KMS-11 (cell line): ENCODE measurements around the gene CPEB3.

Experiments used
- H2AFZ ChIP-seq: fragments of 200-600 bp; sonication (generic); 2 replicates; pipeline ENCODE4 v1.6.1; 2016; ENCODE audit warnings: antibody characterized with exemption, mixed run types, low read depth
- H3K27ac ChIP-seq: fragments of 200-600 bp; sonication (generic); 2 replicates; pipeline ENCODE4 v1.6.1; 2016; ENCODE audit warnings: mild to moderate bottlenecking, mixed run types
- H3K27me3 ChIP-seq: fragments of 200-600 bp; sonication (generic); 2 replicates; pipeline ENCODE4 v1.6.1; 2017; ENCODE audit warnings: mild to moderate bottlenecking, low read depth, mixed run types, moderate library complexity; ENCODE audit not compliant: insufficient read depth
- H3K36me3 ChIP-seq: fragments of 200-600 bp; sonication (generic); 2 replicates; pipeline ENCODE4 v1.6.1; 2017; ENCODE audit warnings: mild to moderate bottlenecking, mixed run types; ENCODE audit not compliant: insufficient read depth
- H3K4me1 ChIP-seq: fragments of 200-600 bp; sonication (generic); 2 replicates; pipeline ENCODE4 v1.6.1; 2016; ENCODE audit warnings: mild to moderate bottlenecking, low read depth, mixed run types; ENCODE audit not compliant: poor library complexity, severe bottlenecking
- H3K4me2 ChIP-seq: fragments of 200-600 bp; sonication (generic); 2 replicates; pipeline ENCODE4 v1.7.0; 2016; ENCODE audit warnings: mild to moderate bottlenecking, mixed run types
- H3K4me3 ChIP-seq: fragments of 200-600 bp; sonication (generic); IDR thresholded peaks from 2 replicates; pipeline ENCODE4 v1.6.1; 2017; ENCODE audit warnings: low read depth, low read length, mixed read lengths; ENCODE audit not compliant: insufficient read depth
- H3K79me2 ChIP-seq: fragments of 200-600 bp; sonication (generic); 2 replicates; pipeline ENCODE4 v1.6.1; 2016; ENCODE audit warnings: low read depth, mixed run types; ENCODE audit not compliant: insufficient read depth
- H3K9ac ChIP-seq: fragments of 200-600 bp; sonication (generic); 2 replicates; pipeline ENCODE4 v1.6.1; 2016; ENCODE audit warnings: mild to moderate bottlenecking, mixed run types
- H4K20me1 ChIP-seq: fragments of 200-600 bp; sonication (generic); 2 replicates; pipeline ENCODE4 v1.6.1; 2016; ENCODE audit warnings: mild to moderate bottlenecking, mixed run types; ENCODE audit not compliant: insufficient read depth
- TF ChIP-seq, protein P1 (sequence below): fragments of 200-600 bp; sonication (generic); conservative IDR thresholded peaks from 2 replicates; pipeline ENCODE4 v1.6.1; 2017; ENCODE audit warnings: low read depth, mild to moderate bottlenecking, antibody characterized with exemption, low read length, moderate library complexity, mixed read lengths

Gene CPEB3

DNA sequence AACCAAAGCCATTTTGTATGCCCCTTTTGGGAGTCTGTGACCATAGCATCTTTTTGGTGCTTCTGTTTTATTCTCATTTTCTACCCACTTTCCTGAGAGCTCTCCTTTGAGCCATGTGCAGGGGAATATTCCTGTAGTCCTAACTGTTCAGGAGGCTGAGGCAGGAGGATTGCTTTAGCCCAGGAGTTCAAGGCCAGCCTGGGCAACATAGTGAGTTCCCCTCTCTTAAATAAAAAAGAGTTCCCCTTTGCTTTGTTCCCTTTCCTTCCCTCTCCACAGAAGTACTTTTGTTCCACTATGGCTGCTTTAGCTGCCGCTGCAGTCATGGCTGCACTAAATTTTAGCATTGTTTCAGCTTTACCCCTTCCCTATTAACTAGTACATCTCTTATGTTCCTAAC lies 281.4 kb downstream of the CPEB3 start:
- Histone ChIP-seq H3K4me2 (no peak overlapping the region), H4K20me1 (no peaks in the 10 kb centered on the region), H3K4me3 (no peak overlapping the region), H3K9ac (no peak overlapping the region), H3K4me1 (peaks cover 4% of the 10 kb centered on the region), H3K27ac (no peak overlapping the region), H2AFZ (no peak overlapping the region), H3K79me2 (no peaks in the 10 kb centered on the region), H3K36me3 (no peaks in the 10 kb centered on the region; the same call in 1 of the 2 replicates), H3K27me3 (no peaks in the 10 kb centered on the region)
- TF ChIP-seq, protein P1, sequence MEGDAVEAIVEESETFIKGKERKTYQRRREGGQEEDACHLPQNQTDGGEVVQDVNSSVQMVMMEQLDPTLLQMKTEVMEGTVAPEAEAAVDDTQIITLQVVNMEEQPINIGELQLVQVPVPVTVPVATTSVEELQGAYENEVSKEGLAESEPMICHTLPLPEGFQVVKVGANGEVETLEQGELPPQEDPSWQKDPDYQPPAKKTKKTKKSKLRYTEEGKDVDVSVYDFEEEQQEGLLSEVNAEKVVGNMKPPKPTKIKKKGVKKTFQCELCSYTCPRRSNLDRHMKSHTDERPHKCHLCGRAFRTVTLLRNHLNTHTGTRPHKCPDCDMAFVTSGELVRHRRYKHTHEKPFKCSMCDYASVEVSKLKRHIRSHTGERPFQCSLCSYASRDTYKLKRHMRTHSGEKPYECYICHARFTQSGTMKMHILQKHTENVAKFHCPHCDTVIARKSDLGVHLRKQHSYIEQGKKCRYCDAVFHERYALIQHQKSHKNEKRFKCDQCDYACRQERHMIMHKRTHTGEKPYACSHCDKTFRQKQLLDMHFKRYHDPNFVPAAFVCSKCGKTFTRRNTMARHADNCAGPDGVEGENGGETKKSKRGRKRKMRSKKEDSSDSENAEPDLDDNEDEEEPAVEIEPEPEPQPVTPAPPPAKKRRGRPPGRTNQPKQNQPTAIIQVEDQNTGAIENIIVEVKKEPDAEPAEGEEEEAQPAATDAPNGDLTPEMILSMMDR, result no peak

DNA sequence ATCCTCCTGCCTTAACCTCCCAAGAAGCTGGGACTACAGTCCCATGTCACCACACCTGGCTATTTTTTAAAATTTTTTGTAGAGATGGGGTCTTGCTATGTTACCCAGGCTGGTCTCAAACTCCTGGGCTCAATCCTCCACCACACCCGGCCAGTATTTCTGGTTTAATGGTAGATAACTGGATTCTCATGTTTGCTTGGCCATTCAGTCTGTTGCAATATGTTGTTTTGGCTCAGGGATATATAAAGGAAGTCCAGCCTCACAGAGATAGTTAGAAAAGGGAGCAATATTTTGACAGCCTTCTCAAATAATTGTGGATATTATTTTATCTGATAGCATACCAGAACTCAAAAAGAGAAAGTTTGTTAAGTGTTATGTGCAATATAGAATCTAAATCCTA lies 284.9 kb downstream of the CPEB3 start:
- H3K79me2 ChIP-seq, result no peaks in the 10 kb centered on the region
- TF ChIP-seq, protein P1, result no peak
- no peaks in the 10 kb centered on the region for H4K20me1 ChIP-seq
- H3K4me2 ChIP-seq, result no peak overlapping the region
- H3K36me3 ChIP-seq, result no peaks in the 10 kb centered on the region; the same call in 1 of the 2 replicates
- no peaks in the 10 kb centered on the region for H3K27me3 ChIP-seq
- H2AFZ ChIP-seq, result no peak overlapping the region
- no peak overlapping the region for H3K27ac ChIP-seq
- no peaks in the 10 kb centered on the region for H3K4me1 ChIP-seq
- no peak overlapping the region for H3K9ac ChIP-seq
- no peak overlapping the region for H3K4me3 ChIP-seq

- Histone ChIP-seq H3K79me2 (no peaks in the 10 kb centered on the region), H3K4me2 (no peak overlapping the region), H2AFZ (no peak overlapping the region), H3K36me3 (no peaks in the 10 kb centered on the region; the same call in 1 of the 2 replicates), H3K27ac (no peak overlapping the region), H4K20me1 (no peaks in the 10 kb centered on the region), H3K9ac (no peak overlapping the region), H3K27me3 (no peaks in the 10 kb centered on the region), H3K4me3 (no peak overlapping the region), H3K4me1 (no peaks in the 10 kb centered on the region)
- TF ChIP-seq, protein P1, result no peak
These were observed 287.6 kb downstream of the CPEB3 start for GRCh38 chr10:92003258-92003657.

DNA sequence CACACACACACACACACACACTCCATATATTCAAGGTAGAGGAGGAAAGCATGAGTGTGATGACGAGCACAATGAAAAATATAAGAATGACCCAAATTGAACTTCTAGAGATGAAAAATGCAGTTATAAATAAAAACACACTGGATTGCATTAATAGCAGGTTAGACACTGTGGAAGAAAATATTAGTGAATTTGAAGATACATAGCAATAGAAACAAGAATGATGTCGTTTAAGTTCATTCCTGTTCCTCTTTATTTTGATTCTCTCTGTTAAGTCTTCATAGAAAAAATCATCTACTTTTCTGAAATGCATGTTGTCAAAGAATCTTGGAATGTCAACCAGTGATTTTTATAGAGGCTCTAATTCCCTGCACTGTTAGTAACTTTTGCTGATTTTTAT lies 288.9 kb downstream of the CPEB3 start:
- Histone ChIP-seq H3K27ac (no peak overlapping the region), H3K4me3 (no peak overlapping the region), H2AFZ (no peak overlapping the region), H3K4me1 (no peaks in the 10 kb centered on the region), H3K36me3 (no peaks in the 10 kb centered on the region; the same call in 1 of the 2 replicates), H3K27me3 (no peaks in the 10 kb centered on the region), H3K9ac (no peak overlapping the region), H4K20me1 (no peaks in the 10 kb centered on the region), H3K4me2 (no peak overlapping the region), H3K79me2 (no peaks in the 10 kb centered on the region)
- TF ChIP-seq, protein P1, result no peak
